Astrocyte (in vitro differentiated cells and primary cell): ENCODE results near the gene SYT14.

Source experiments
- CTCF ChIP-seq: IDR thresholded peaks from 2 replicates; pipeline ENCODE4 v1.5.1; 2011; ENCODE audit warnings: low read depth, mild to moderate bottlenecking, inconsistent platforms, low read length, moderate library complexity; ENCODE audit not compliant: insufficient read depth
- EZH2 ChIP-seq: IDR thresholded peaks from 2 replicates; pipeline ENCODE4 v1.6.1; 2012; ENCODE audit warnings: mild to moderate bottlenecking, low read length, inconsistent platforms; ENCODE audit not compliant: insufficient read depth

GRCh38 chr1:210003501-210003900 lies 65.5 kb downstream of the SYT14 start:
- TF ChIP-seq CTCF (no peak), EZH2 (no peak)
